HepG2 (cell line): ENCODE data around the gene IQCK. TPM values are rescaled to one million over a fixed set of nuclear protein-coding genes. Genes with fewer than 3 reads are reported as not detected.

ENCODE experiments used
- BCLAF1 ChIP-seq: fragments of 450-650 bp; IDR thresholded peaks from 2 replicates; pipeline ENCODE4 v1.6.1; 2017; ENCODE audit warnings: mild to moderate bottlenecking
- HES4 ChIP-seq: sonication (generic); formaldehyde crosslinking; IDR thresholded peaks from 2 replicates; pipeline ENCODE4 v1.9.0; 2021; ENCODE audit warnings: mild to moderate bottlenecking, missing genetic modification reagents, borderline replicate concordance
- HOXA3 ChIP-seq: sonication (generic); formaldehyde crosslinking; IDR thresholded peaks from 2 replicates; pipeline ENCODE4 v1.5.0; 2020; ENCODE audit warnings: missing genetic modification reagents
- IKZF4 ChIP-seq: sonication (generic); formaldehyde crosslinking; IDR thresholded peaks from 2 replicates; pipeline ENCODE4 v1.5.1; 2020; ENCODE audit warnings: borderline replicate concordance, mild to moderate bottlenecking, low read depth, missing genetic modification reagents; ENCODE audit errors: not compliant biosample characterization
- MEF2D ChIP-seq: sonication (generic); formaldehyde crosslinking; IDR thresholded peaks from 2 replicates; pipeline ENCODE4 v1.5.1; 2020; ENCODE audit warnings: mild to moderate bottlenecking, missing genetic modification reagents
- MEIS1 ChIP-seq: sonication (generic); formaldehyde crosslinking; IDR thresholded peaks from 2 replicates; pipeline ENCODE4 v1.9.0; 2021; ENCODE audit warnings: mild to moderate bottlenecking, missing genetic modification reagents, moderate library complexity, borderline replicate concordance
- MIER2 ChIP-seq: IDR thresholded peaks from 2 replicates; pipeline ENCODE4 v1.6.1; 2016; ENCODE audit warnings: missing biosample characterization, missing genetic modification reagents
- NAIF1 ChIP-seq: sonication (generic); formaldehyde crosslinking; IDR thresholded peaks from 2 replicates; pipeline ENCODE4 v1.5.0; 2020; ENCODE audit warnings: mild to moderate bottlenecking, missing genetic modification reagents, borderline replicate concordance
- NFAT5 ChIP-seq: sonication (generic); formaldehyde crosslinking; IDR thresholded peaks from 2 replicates; pipeline ENCODE4 v1.4.0; 2020; ENCODE audit warnings: missing genetic modification reagents
- NFE2 ChIP-seq: sonication (generic); formaldehyde crosslinking; IDR thresholded peaks from 2 replicates; pipeline ENCODE4 v1.4.0; 2020; ENCODE audit warnings: missing genetic modification reagents
- SALL2 ChIP-seq: sonication (generic); formaldehyde crosslinking; IDR thresholded peaks from 2 replicates; pipeline ENCODE4 v1.8.1; 2023; ENCODE audit warnings: mild to moderate bottlenecking, missing genetic modification reagents, inconsistent platforms
- SMAD1 ChIP-seq: sonication (generic); formaldehyde crosslinking; IDR thresholded peaks from 2 replicates; pipeline ENCODE4 v1.4.0; 2020; ENCODE audit warnings: missing genetic modification reagents, low read depth, mild to moderate bottlenecking, borderline replicate concordance
- SOX6 ChIP-seq, 2 experiments: fragments of 450-650 bp in 1 of 2; sonication (generic) in 1 of 2; formaldehyde crosslinking in 1 of 2; IDR thresholded peaks; 2 replicates each; pipeline versions ENCODE4 v1.4.0 to v1.6.1; 2017 to 2020; ENCODE audit warnings: antibody characterized with exemption in 1 of 2, mild to moderate bottlenecking in 1 of 2, missing genetic modification reagents in 1 of 2
- TBX2 ChIP-seq: sonication (generic); formaldehyde crosslinking; IDR thresholded peaks from 2 replicates; pipeline ENCODE4 v1.5.0; 2020; ENCODE audit warnings: missing genetic modification reagents, mild to moderate bottlenecking, borderline replicate concordance
- ZNF354B ChIP-seq: sonication (generic); formaldehyde crosslinking; IDR thresholded peaks from 2 replicates; pipeline ENCODE4 v1.8.0; 2022; ENCODE audit warnings: mild to moderate bottlenecking, missing genetic modification reagents
- ZNF431 ChIP-seq: sonication (generic); formaldehyde crosslinking; IDR thresholded peaks from 2 replicates; pipeline ENCODE4 v1.9.0; 2022; ENCODE audit warnings: missing genetic modification reagents, low read depth, mild to moderate bottlenecking, borderline replicate concordance
- ZNF549 ChIP-seq: sonication (generic); formaldehyde crosslinking; IDR thresholded peaks from 2 replicates; pipeline ENCODE4 v1.5.0; 2020; ENCODE audit warnings: missing genetic modification reagents
- ZNF713 ChIP-seq: sonication (generic); formaldehyde crosslinking; IDR thresholded peaks from 2 replicates; pipeline ENCODE4 v1.4.0; 2020; ENCODE audit warnings: mild to moderate bottlenecking, missing genetic modification reagents
- ZNF788 ChIP-seq: sonication (generic); formaldehyde crosslinking; IDR thresholded peaks from 2 replicates; pipeline ENCODE4 v1.5.0; 2020; ENCODE audit warnings: mild to moderate bottlenecking, missing genetic modification reagents, borderline replicate concordance
- ZSCAN25 ChIP-seq: sonication (generic); formaldehyde crosslinking; IDR thresholded peaks from 2 replicates; pipeline ENCODE4 v1.8.0; 2022; ENCODE audit warnings: mild to moderate bottlenecking, missing genetic modification reagents
- ZSCAN29 ChIP-seq: sonication (generic); formaldehyde crosslinking; conservative IDR thresholded peaks from 2 replicates; pipeline ENCODE4 v1.4.0; 2020; ENCODE audit warnings: mild to moderate bottlenecking, missing genetic modification reagents
- polyA plus RNA-seq, 8 experiments: library from polyadenylated mRNA; depleted of rRNA in 3 of 8; stranded (reverse) in 7 of 8; unstranded in 1 of 8; fragments of >200 nt; fragmentation: Illumina TruSeq in 4 of 8; extraction: Trizol in 4 of 8; gene quantifications; 2 replicates each; pipeline versions ENCODE4 v1.2.1 to v1.2.3, GENCODE V29; 2011 to 2016; ENCODE audit warnings: low read depth in 4 of 8, missing spikeins in 1 of 8, mixed read lengths in 1 of 8; ENCODE audit not compliant: insufficient read depth in 1 of 8
- total RNA-seq, 5 experiments: library from RNA; depleted of rRNA; stranded (reverse); fragments of >200 nt; fragmentation: Illumina TruSeq; extraction: Trizol; gene quantifications; 2 replicates each; pipeline ENCODE4 v1.2.3, GENCODE V29; 2016; ENCODE audit warnings: low read depth in 1 of 5

The IQCK gene
- total and polyA plus RNA-seq, 2 of the 13 experiments (the other 11 are each of a cell fraction or from before 2014, with no cell fraction given): 5.1 to 7.3 TPM

DNA sequence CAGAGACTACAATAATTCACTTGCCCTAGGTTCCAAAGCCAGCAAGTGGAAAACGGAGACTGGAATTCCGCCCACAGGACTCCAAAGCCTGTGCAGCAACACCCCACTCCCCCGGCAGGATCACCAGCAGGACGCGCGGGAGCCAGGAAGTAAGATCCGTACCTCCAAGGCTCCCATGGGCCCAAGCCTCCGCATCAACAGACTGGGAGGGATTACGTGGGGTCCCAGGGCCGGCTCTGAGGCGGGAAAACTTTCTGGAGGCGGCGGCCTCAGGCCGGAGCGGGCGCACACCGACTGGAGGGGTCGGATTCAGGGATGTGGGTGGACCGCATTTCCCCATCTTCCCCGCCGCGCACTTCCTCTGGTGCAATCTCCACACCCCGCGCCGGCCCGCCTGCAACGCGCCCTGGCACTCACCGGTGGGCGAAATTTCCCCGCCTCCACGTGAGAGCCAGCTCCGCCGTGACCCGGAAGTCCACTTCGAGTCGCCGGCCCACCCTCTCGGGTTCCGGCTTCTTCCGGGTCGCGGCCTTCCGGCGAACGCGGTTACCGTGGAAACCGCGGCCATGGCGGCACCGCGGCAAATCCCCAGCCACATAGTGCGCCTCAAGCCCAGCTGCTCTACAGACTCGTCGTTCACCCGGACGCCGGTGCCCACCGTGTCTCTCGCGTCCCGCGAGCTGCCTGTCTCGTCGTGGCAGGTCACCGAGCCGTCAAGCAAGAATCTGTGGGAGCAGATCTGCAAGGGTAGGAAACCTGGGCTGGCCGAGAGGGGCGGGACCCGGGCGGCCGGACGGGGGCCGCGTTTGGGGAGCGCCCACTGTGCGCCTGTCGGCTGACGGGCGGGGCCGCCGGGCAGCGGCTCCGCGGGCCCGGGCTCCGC is at the start of gene IQCK, which contains the start of gene KNOP1 (continued):
- TF ChIP-seq HES4 (CRISPR knock-in tag): no peak; the same call in none of the 2 replicates
- peak; percentile 95 for TF ChIP-seq ZNF788 (CRISPR knock-in tag)
- TF ChIP-seq SALL2: peak; percentile 93
- peak; percentile 91 for TF ChIP-seq TBX2 (CRISPR knock-in tag)
- 0 out of 2 replicates have a peak, but pooled peaks have one; percentile 55 for TF ChIP-seq ZNF431 (CRISPR knock-in tag)
- TF ChIP-seq BCLAF1: no peak
- no peak for TF ChIP-seq NFE2 (CRISPR knock-in tag)
- TF ChIP-seq ZSCAN29 (CRISPR knock-in tag): peak; percentile 94
- peak; percentile 75 for TF ChIP-seq NFAT5
- no peak; the same call in 1 of the 2 replicates for TF ChIP-seq ZNF549 (CRISPR knock-in tag)
- TF ChIP-seq MEF2D (CRISPR knock-in tag): peak; percentile 93
- TF ChIP-seq SMAD1: peak; percentile 100
- TF ChIP-seq HOXA3: peak; percentile 99
- peak; percentile 98 for TF ChIP-seq MEIS1 (CRISPR knock-in tag)
- TF ChIP-seq MIER2 (CRISPR knock-in tag): peak; percentile 34; the same call in 1 of the 2 replicates
- TF ChIP-seq SOX6 (IDR thresholded peaks at IDR 0.05): no peak
- TF ChIP-seq SOX6 (CRISPR knock-in tag; IDR thresholded peaks at IDR 0.05): peak; percentile 81
- peak; percentile 87 for TF ChIP-seq IKZF4 (CRISPR knock-in tag)
- TF ChIP-seq ZNF713: peak; percentile 42; the same call in 1 of the 2 replicates
- 0 out of 2 replicates have a peak, but pooled peaks have one; percentile 30 for TF ChIP-seq ZNF354B (CRISPR knock-in tag)
- TF ChIP-seq ZSCAN25 (CRISPR knock-in tag): peak; percentile 62; the same call in 1 of the 2 replicates
- TF ChIP-seq NAIF1: peak; percentile 94
